ENCODE results near the gene DUSP3. TPM values are rescaled to one million over a fixed set of nuclear protein-coding genes. Genes with fewer than 3 reads are reported as not detected.

Gene DUSP3
- total and polyA plus RNA-seq, 8 donors = 30.9 to 105 (median 34.5) TPM

GRCh38 chr17:43823350-43824084 lies 44.7 kb upstream of the DUSP3 start:
- ATAC-seq (peak; percentile 85), DNase-seq (peak in 1 of 4 donors; percentile 78)
- peaks cover 0 to 41% of the 10 kb centered on the region in 2 donors for H3K36me3 ChIP-seq
- no peaks in the 10 kb centered on the region for H3K9me3 ChIP-seq
- no peak for TF ChIP-seq CTCF (IDR thresholded peaks at IDR 0.05)
- H3K4me1 ChIP-seq = peaks cover 0 to 12% of the 10 kb centered on the region in 2 donors
- no peaks in the 10 kb centered on the region for H3K27me3 ChIP-seq
- intact Hi-C loops (cut with DNase I) = no loop called here
- H3K27ac ChIP-seq = peak overlapping the region; percentile 46 to 69
- H3K4me3 ChIP-seq = no peak overlapping the region

GRCh38 chr17:43822570-43823190 lies 43.9 kb upstream of the DUSP3 start:
- no peak for DNase-seq
- H3K36me3 ChIP-seq = peaks cover 0 to 41% of the 10 kb centered on the region in 2 donors
- ATAC-seq = peak; percentile 8

GRCh38 chr17:43820759-43821158 lies 42.0 kb upstream of the DUSP3 start:
- H3K4me1 ChIP-seq = peaks cover 0 to 12% of the 10 kb centered on the region in 2 donors
- intact Hi-C loops (cut with DNase I) = no loop called here
- no peaks in the 10 kb centered on the region for H3K9me3 ChIP-seq
- no peak for TF ChIP-seq CTCF (IDR thresholded peaks at IDR 0.05)
- H3K27ac ChIP-seq = no peak overlapping the region
- H3K27me3 ChIP-seq = no peaks in the 10 kb centered on the region
- peaks cover 0 to 40% of the 10 kb centered on the region in 2 donors for H3K36me3 ChIP-seq
- no peak for DNase-seq
- no peak for ATAC-seq
- H3K4me3 ChIP-seq = no peak overlapping the region

More at GRCh38 chr17:43822570-43823190, 43.9 kb upstream of the DUSP3 start:
- Histone ChIP-seq H3K4me1 (peaks cover 0 to 12% of the 10 kb centered on the region in 2 donors), H3K27ac (peak overlapping the region; percentile 46 to 51), H3K27me3 (no peaks in the 10 kb centered on the region), H3K4me3 (no peak overlapping the region), H3K9me3 (no peaks in the 10 kb centered on the region)
- intact Hi-C loops (cut with DNase I) = no loop called here
- no peak for TF ChIP-seq CTCF (IDR thresholded peaks at IDR 0.05)

- no peak for ATAC-seq
- Histone ChIP-seq H3K4me3 (no peak overlapping the region), H3K36me3 (peaks cover 0 to 36% of the 10 kb centered on the region in 2 donors), H3K27ac (no peak overlapping the region), H3K27me3 (no peaks in the 10 kb centered on the region), H3K4me1 (peaks cover 5 to 16% of the 10 kb centered on the region in 2 donors), H3K9me3 (no peaks in the 10 kb centered on the region)
- intact Hi-C loops (cut with DNase I) = no loop called here
- no peak for DNase-seq
- TF ChIP-seq CTCF (IDR thresholded peaks at IDR 0.05) = no peak
Measured at GRCh38 chr17:43818966-43819365, 40.2 kb upstream of the DUSP3 start.

- TF ChIP-seq CTCF (IDR thresholded peaks at IDR 0.05) = no peak
- no peak overlapping the region for H3K4me3 ChIP-seq
- no peaks in the 10 kb centered on the region for H3K9me3 ChIP-seq
- H3K27ac ChIP-seq = no peak overlapping the region
- ATAC-seq = no peak
- peaks cover 0 to 48% of the 10 kb centered on the region in 2 donors for H3K36me3 ChIP-seq
- H3K27me3 ChIP-seq = no peaks in the 10 kb centered on the region
- intact Hi-C loops (cut with DNase I) = no loop called here
- DNase-seq = no peak
- peaks cover 5 to 10% of the 10 kb centered on the region in 2 donors for H3K4me1 ChIP-seq
Measured at GRCh38 chr17:43817826-43818225, 39.0 kb upstream of the DUSP3 start.
